CD4-positive, alpha-beta T cell treated with Interleukin-1 beta for 1 hour (primary cell): ENCODE results near the gene GTPBP2.
A peak's percentile ranks its signal among the peaks of the same experiment; 100 is the strongest.
"Not testable (repeated sequence)": the region's sequence is repeated elsewhere in the genome, so short reads cannot be mapped to it uniquely, and the experiment has no call there.

Experiments used
- DNase-seq, 2 donors: peaks; one replicate each; pipeline ENCODE4 v3.0.0-alpha.2; 2020 to 2022

GTPBP2 gene

DNA sequence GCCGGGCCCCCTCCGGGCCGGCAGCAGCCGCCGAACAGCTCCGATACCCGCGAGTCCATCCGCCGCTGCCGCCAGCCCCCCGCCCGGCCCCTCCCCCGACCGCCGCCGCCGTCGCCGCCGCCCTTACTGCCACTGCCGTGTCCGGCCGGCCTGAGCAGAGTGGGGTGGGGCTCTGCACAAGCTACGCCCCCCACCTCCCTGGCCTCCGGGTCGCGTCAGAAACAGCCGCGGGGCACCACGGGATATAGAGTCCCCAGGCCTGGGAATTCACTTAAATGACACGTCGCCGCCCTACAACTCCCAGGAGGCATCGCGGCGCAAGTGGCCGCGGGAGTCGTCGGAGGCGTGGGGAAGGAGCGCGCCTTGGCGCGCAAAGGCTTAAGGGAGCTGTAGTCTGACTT lies at the start of gene GTPBP2:
TSS of gene GTPBP2 (minus strand) at position 161 of the 401 bp plus-strand sequence. CDS start at position 59, 102 bp downstream.
- peak; percentile 96 for DNase-seq

GRCh38 chr6:43678341-43678740 lies 49.3 kb upstream of the GTPBP2 start:
- DNase-seq: no peak

DNA sequence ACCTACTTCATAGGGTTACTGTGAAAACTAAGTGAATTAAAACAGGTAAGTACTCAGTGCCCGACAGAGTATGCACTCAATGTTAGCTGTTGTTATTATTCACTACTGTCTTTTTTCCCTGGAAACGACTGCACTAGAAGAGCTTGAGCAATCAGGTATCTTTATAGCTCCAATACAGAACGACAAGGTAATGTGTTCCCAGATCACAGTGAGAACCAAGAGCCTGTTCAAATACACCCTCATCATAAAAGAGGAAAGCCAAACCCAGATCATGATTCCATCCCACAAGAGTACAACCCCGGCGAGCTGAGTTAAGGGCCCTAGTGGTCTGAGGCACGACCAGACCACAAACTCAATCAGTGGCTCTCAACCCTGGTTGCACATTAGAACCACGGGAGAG lies 48.7 kb upstream of the GTPBP2 start:
- no peak for DNase-seq

- no peak for DNase-seq
Observed at GRCh38 chr6:43676962-43677606, 48.0 kb upstream of the GTPBP2 start.

DNA sequence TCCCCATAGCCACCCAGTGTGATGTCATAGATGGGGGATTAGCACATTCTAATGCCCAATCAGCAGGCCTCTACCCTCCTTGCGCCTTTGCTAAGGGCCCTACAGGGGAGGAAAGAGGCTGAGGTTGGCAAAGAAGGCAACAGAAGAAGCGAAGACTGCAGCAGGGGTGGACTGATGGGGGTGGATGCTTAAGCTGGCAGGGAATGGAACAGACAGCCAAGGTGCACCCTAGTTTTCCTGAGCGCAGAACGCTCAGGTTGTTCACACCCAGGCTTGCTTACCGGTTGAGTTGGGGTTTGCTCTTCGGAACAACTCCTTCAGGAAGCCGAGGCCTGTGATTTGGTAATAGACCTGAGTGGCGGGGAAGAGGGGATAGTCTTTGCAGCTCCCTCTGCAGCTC lies 45.9 kb upstream of the GTPBP2 start:
- no peak for DNase-seq

GRCh38 chr6:43674291-43674690 lies 45.2 kb upstream of the GTPBP2 start:
- no peak for DNase-seq

DNA sequence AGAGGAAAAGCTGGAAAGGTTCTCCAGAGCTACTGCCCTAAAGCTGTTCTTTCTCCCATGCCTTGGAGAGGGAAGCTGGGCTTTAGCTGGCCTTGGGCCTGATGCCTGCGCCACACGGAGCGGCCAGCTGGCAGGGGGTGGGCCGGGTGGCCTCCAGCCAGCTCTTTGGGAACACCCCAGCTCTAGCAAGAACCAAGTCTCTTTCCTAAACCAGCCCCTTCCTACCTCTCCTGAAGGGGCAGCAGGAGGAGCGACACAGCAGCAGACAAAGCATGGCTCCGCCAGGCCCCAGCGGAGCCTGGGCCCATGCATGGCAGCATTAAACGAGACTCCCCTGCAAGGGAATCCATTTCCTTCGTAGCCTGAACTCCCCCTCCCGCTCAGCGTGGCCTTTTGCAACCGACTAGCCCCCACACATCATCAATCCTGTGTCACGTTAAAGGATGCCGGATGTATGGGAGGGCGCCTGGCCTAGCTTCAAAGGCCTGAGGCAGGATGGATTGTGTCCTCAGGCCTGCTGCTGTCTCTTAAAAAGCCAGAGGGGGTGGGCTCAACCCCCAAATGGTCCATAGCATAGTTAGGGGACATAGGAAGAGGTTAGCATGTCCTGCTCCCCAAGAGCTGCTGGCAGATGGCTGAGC lies 44.5 kb upstream of the GTPBP2 start:
- DNase-seq: no peak

DNA sequence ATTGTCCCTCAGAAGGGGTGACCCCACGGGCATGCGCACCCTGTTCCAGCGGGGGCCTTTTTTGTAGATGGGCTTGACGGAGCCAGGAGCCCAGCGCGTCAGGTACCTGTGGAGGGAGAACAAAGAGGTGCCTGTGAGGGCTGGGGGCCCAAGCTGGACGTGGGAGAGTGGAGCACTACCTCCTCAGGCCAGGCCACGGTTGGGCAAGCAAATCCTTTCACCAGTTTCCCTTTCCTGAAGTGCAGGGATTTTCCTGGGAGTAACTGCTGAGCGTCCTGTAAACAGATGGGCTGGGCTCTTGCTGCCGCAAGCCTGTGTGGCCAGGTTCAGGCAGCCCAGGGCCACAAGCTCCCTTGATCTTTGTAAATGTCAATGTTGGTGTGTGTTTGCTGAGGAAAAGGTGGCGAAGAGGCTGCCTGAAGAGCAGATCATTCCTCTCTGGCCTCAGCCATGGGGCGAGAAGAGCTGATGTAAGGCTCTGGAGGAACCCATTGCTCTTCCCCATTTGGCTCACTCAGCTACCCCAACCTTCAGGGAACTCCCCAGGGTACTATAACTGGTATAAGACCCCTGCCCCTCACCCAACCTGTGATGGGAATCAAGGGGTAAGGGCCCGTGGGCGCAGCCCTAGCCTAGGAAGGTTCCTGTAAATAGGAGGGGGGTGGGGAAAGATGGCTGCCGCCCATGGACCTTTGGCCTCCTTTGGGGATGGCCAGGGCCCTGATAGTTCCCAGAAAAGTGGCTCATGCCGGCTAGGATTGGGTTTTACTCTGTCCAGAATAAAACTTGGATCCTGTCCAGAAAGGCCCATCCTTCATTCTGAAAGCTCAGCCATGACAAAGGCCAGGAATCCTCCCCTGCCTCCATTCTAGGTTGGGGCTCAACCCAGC lies 43.0 kb upstream of the GTPBP2 start:
- DNase-seq: no peak

GRCh38 chr6:43671011-43671800 lies 42.1 kb upstream of the GTPBP2 start:
- no peak for DNase-seq

- no peak for DNase-seq
Observed at GRCh38 chr6:43670623-43670986, 41.5 kb upstream of the GTPBP2 start.

GRCh38 chr6:43669922-43670622 lies 41.0 kb upstream of the GTPBP2 start:
- DNase-seq: no peak

GRCh38 chr6:43669050-43669921 lies 40.2 kb upstream of the GTPBP2 start:
- DNase-seq: no peak

GRCh38 chr6:43668151-43669028 lies 39.3 kb upstream of the GTPBP2 start:
- peak; percentile 35 to 41 for DNase-seq

DNA sequence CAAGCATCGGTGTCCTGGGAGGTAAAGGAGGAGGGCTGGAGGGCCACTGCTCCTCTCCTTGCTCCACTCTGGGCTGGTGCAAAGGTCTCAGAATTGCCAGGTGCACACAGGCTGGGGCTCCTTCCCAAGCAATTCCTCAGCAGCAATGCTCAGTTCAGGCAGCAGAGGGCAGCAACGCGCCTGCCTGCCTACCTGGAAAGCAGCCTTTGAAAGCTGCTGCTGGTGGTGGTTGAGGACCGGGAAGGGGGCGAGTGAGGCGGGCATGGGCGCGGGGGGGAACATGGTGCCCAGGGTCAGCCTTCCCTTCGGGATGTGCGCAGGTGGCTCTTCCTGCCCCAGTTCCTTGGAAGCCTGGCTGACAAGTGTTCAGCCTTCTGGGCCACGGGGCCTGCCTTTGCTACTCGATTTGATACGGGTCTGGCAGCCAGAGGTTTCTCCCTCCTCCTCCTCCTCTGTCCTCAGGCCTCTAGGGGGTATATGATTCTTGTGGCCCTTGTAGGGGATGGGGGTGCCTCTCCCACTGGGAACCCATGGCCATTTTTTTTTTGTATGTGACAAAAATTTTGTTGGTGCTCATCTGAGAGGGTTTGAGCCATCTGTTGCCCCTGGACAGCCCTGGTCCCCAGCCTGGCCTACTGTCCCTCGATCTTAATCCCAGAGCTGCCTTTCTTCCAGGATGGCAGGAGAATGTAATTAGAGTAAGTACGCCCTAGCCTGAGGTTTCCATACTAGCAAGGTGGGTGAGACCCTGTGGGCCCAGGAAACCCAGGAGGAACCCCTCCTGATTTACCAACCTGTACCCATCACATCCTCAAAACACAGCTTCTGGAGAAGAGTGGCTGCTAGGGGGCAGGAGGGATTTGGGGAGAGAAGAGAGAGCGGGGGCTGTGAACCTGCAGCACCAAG lies 38.4 kb upstream of the GTPBP2 start:
- DNase-seq: peak; percentile 75 to 76

GRCh38 chr6:43666196-43666920 lies 37.3 kb upstream of the GTPBP2 start:
- no peak for DNase-seq

DNA sequence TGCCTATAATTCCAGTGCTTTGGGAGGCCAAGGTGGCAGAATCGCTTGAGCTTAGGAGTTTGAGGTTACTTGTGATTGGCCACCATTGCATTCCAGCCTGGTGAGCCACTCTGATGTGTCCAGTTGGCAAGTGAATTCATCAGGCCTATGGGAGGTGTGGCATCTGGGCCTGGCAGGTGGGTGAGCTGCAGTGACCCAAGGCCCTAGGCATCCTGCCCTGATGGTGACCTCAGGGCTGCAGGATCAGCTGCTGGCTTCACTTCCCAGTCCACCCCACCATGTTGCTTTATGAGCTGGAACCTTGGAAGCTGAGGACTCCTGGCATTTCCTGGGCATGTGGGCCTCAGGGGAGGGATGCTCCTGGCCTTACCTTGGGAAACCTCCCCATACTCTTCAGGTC lies 36.3 kb upstream of the GTPBP2 start:
- no peak for DNase-seq

GRCh38 chr6:43662948-43663347 lies 33.9 kb upstream of the GTPBP2 start:
- not testable (repeated sequence) for DNase-seq

DNA sequence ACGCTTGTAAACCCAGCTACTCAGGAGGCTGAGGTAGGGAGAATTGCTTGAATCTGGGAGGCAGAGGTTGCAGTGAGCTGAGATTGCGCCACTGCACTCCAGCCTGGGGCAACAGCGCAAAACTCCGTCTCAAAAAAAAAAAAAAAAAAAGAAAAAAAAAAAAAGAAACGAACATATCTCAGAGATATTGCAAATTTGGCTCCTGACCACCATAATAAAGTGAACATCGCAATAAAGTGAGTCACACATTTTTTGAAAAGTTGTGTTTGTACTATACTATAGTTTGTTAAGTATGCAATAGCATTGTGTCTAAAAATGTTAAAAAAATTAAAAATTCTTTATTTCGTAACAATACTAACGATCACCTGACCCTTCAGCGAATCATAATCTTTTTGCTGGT lies 29.1 kb upstream of the GTPBP2 start:
- DNase-seq: no peak
